Mesodermal cell (in vitro differentiated cells): ENCODE measurements around the gene PROC.
"Not testable (repeated sequence)": the region's sequence is repeated elsewhere in the genome, so short reads cannot be mapped to it uniquely, and the experiment has no call there.

Experiments
- H3K27ac ChIP-seq: 2 replicates; pipeline ENCODE4 v1.7.0; 2013; ENCODE audit warnings: mild to moderate bottlenecking, low read depth, low read length, moderate library complexity; ENCODE audit not compliant: severe bottlenecking
- H3K36me3 ChIP-seq: 2 replicates; pipeline ENCODE4 v1.7.1; 2013; ENCODE audit warnings: mild to moderate bottlenecking, low read length, moderate library complexity; ENCODE audit not compliant: control insufficient read depth, insufficient read depth
- H3K4me1 ChIP-seq: one replicate; pipeline ENCODE4 v1.7.1; 2013; ENCODE audit warnings: mild to moderate bottlenecking, low read length; ENCODE audit not compliant: insufficient read depth, control insufficient read depth, poor library complexity, severe bottlenecking
- H3K4me3 ChIP-seq: 2 replicates; pipeline ENCODE4 v1.7.0; 2013; ENCODE audit warnings: low read length, control low read depth, mild to moderate bottlenecking; ENCODE audit not compliant: insufficient read depth, poor library complexity, severe bottlenecking; ENCODE audit errors: extremely low read depth
- H3K9me3 ChIP-seq: 2 replicates; pipeline ENCODE4 v1.7.1; 2013; ENCODE audit warnings: mild to moderate bottlenecking, low read length, moderate library complexity; ENCODE audit not compliant: control insufficient read depth
- WGBS, 2 experiments: methylation state at CpG; one replicate each; pipeline ENCODE4 v1.1.5; 2013; ENCODE audit warnings: missing lambda C conversion rate in 2 of 2; ENCODE audit not compliant: insufficient coverage in 2 of 2; 5-methylcytosine and 5-hydroxymethylcytosine counted together

Gene PROC

DNA sequence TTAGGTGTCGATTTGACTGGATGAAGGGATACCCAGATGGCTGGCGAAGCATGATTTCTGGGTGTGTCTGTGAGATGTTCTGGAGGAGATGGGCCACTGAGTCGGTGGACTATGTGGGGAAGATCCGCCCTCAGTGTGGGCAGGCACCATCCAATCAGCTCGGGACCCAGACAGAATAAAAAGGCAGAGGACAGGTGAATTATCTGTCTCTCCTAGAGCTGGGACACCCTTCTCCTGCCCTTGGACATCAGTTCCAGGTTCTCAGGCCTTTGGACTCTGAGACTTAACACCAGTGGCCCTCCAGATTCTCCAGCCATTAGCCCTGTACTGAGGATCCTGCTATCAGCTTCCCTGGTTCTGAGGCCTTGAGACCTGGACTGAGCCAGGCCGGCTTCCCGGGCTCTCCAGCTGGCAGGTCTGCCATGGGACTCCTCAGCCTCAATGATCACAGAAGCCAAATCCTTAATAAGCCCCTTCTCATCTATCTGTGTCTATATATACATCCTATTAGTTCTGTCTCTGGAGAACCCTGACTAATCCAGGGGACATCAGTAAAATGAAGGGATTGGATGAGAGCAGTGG is 11.7 kb downstream of the PROC start:
- Histone ChIP-seq H3K27ac (no peak overlapping the region), H3K9me3 (no peaks in the 10 kb centered on the region), H3K4me3 (no peak overlapping the region), H3K4me1 (no peaks in the 10 kb centered on the region), H3K36me3 (no peaks in the 10 kb centered on the region)
- WGBS, 2 experiments, result 85 to 86% methylated on average over 4 to 6 of the region's 7 CpGs

DNA sequence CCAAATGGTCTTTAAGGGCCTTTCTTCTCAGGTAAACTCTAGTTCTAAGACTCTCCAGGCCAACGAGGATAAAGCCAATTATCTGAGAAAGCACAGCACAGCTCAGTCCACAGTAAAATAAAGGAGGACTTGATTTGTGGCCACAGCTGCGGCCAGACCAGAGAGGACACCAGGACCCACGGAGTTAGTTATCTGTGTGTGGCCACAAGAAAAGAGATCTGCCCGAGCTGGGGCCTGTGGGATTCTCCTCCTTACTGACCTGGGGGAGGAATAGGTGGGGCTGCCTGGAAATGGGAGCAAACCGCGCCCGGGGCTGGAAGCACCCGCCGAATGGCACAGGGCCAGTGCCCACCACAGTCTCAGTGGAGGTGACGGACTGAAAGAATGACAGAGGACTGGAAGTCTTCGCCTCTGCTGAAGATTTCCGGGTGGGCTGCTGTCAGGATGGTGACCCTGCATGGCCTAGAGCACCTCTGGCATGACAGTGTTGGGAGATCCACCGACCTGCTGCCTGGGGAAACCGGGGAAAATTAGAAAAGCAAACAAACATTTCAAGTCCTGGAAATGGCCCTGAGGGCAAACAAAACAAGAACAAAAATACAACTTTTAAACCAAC is 13.3 kb downstream of the PROC start:
- Histone ChIP-seq H3K36me3 (no peaks in the 10 kb centered on the region), H3K4me1 (no peaks in the 10 kb centered on the region), H3K4me3 (no peak overlapping the region), H3K27ac (no peak overlapping the region), H3K9me3 (no peaks in the 10 kb centered on the region)
- 82 to 83% methylated on average over 12 to 14 of the region's 14 CpGs for WGBS, 2 experiments

DNA sequence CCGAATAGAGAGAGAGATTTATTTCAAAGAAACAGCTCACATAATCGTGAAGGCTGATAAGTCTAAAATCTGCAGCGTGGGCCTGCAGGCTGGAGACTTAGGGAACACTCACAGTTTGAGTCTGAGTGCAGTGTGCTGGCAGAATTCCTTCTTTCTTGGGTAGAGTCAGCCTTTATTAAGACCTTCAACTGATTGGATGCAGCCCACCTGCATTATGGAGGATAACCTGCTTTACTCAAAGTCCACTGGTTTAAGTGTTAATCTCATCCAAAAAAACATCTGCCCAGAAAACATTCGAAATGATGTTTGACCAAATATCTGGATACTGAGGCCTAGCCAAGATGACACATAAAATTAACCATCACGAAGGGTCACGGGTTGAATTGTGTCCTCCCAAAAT is 16.3 kb downstream of the PROC start:
- Histone ChIP-seq H3K27ac (no peak overlapping the region), H3K4me3 (no peak overlapping the region), H3K4me1 (no peaks in the 10 kb centered on the region), H3K36me3 (no peaks in the 10 kb centered on the region), H3K9me3 (no peaks in the 10 kb centered on the region)
- WGBS, 2 experiments, result 86 to 97% methylated on average over 5 of the region's 6 CpGs

DNA sequence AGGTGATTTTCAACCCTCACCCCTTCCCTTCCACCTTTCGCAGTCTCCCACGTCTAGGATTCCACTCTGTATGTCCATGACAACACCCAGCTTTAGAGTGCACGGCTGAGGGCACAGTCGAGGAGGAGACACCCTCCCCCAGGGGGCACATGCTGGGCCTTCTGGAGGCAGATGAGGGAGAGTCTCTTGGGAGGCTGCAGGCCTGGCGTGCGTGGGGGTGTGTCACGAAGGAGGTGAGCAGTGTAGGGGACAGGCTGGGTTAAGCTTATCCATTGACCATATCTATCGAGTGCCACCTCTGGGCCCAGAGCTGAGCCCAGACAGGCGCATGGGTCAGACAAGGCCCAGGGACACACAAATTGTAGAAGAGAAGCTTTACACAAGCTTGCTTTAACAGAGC is 18.8 kb downstream of the PROC start:
- H3K36me3 ChIP-seq, result no peaks in the 10 kb centered on the region
- WGBS, 2 experiments, result 96 to 99% methylated on average over 5 of the region's 9 CpGs
- no peak overlapping the region for H3K27ac ChIP-seq
- no peaks in the 10 kb centered on the region for H3K4me1 ChIP-seq
- no peak overlapping the region for H3K4me3 ChIP-seq
- no peaks in the 10 kb centered on the region for H3K9me3 ChIP-seq

DNA sequence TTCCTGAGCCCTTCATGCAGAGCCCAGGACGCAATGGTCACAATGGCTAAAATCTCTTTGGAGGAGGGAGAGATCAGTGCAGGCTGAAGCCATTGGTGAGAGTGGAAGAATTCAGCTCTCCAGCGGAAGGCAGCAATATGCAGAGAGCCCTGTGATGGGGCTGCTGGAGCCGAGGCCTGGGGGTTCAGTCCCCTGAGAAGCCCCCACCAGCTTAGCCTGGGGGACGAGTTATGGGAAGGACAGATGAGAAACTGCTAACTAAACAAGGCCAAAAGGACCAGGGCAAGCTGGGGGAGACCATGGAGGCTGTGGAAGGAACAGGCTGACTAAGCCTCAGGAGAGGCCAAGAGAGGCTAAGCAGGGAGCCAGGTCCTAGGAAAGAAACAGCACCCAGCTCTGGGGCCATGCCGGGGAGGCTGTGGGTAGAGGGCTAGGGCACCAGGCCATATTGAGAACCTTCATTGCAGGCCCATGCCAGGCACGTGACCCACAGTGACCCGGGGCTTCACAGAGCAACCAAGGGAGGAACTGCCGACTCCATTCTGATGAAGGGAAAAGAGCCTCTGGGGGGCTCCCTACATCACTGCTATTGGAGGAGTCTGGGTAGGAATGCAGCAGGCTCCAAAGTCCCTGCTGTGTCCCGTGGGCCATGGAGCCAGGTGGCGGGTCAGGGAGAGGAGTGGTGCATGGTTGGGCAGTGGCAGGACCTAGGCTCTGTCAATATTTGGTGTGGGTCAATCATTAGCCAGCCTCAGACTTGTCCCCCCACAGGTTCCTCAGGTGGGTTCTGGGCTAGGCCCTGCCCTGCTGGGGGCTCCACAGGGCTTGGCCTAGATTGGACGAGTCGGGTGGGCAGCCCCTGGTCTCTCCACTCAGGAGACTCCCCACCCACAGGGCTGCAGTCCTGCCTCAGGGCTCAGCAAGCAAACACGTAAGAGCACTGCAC is 19.8 kb downstream of the PROC start:
- Histone ChIP-seq H3K4me3 (no peak overlapping the region), H3K36me3 (no peaks in the 10 kb centered on the region), H3K27ac (no peak overlapping the region), H3K4me1 (no peaks in the 10 kb centered on the region), H3K9me3 (no peaks in the 10 kb centered on the region)
- 90 to 91% methylated on average over 9 to 11 of the region's 13 CpGs for WGBS, 2 experiments

DNA sequence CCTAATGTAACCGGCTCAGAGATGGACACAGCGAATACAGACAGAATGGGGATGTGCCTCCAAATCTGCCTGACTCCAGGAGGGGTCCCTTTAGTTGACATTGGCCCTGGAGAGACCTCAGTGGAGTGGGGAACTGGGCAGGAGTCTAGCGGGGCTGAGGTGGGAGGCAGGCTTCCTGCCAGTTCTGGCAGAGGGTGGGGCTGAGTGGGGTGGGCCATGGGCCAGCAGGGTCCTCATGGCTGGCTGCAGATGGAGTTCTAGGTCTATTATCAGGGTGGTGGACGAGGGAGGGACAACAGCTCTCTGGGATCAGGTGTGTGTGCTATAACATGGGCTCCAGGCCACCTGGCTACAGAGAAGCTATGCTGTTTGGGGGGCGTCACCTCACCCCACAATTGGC is 21.1 kb downstream of the PROC start:
- Histone ChIP-seq H3K4me3 (no peak overlapping the region), H3K36me3 (no peaks in the 10 kb centered on the region), H3K4me1 (no peaks in the 10 kb centered on the region), H3K27ac (no peak overlapping the region), H3K9me3 (no peaks in the 10 kb centered on the region)
- WGBS, 2 experiments, result 91 to 96% methylated on average over 3 to 4 of the region's 5 CpGs

DNA sequence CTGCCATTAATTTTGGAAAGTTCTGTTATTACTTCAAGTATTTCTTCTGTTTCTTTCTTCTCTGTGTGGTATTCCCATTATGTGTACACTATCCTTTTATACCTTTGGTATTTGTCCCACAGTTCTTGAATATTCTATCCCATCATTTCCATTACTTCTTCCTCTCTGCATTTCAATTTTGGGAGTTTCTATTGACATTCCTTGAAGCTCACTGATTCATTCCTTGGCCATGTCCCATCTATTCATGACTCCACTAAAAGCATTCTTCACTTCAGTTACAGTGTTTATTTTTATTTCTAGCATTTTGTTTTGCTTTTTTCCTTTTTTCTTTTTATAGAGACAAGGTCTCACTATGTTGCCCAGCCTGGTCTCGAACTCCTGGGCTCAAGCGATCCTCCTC is 30.3 kb downstream of the PROC start:
- 97 to 100% methylated on average over 2 of the region's 2 CpGs for WGBS, 2 experiments
- Histone ChIP-seq H3K9me3 (no peaks in the 10 kb centered on the region), H3K27ac (no peak overlapping the region), H3K4me3 (no peak overlapping the region), H3K4me1 (no peaks in the 10 kb centered on the region), H3K36me3 (no peaks in the 10 kb centered on the region)

DNA sequence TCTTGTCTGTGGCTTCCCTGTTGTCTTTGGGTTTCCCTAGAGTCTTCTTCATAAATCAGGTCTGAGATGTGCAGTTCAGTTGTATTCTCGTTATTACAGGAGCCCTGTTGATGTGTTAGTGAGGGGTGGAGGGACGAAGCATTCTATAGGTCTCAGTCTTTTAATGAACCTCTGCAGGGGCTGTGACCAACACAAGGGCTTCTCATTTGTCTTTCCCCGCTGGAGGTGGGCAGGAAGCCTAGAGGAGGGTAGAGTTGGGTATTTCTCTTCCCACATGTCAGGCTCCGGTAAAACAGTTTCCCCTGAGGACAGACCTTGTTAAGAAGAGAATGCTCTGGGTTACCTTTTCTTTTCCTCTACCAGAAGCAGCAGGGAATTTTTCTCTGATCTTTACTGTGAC is 31.2 kb downstream of the PROC start:
- 0 to 19% methylated on average over 1 to 2 of the region's 4 CpGs for WGBS, 2 experiments
- Histone ChIP-seq H3K4me1 (no peaks in the 10 kb centered on the region), H3K27ac (peak overlapping the region; percentile 37), H3K4me3 (no peak overlapping the region), H3K9me3 (no peaks in the 10 kb centered on the region), H3K36me3 (no peaks in the 10 kb centered on the region)

DNA sequence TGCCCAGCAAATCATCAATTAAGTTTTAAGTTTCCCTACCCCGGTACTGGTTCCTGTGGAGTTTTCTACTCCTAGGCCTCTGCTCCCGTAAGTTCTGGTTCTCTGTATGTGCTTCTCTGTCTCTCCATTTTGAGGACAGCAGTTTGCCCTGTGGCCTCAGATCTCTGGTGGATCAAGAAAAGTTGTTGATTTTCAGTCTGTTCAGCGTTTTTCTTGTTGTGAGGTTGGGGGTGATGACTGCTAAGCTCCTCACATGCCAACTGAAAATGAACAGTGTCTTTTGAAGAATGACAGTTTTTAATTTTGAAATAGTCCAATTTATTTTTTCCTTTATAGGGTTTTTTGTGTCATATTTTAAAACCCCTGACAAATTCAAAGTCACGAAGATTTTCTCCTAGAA is 31.7 kb downstream of the PROC start:
- no peaks in the 10 kb centered on the region for H3K36me3 ChIP-seq
- WGBS, 2 experiments, result 85 to 86% methylated on average over 1 to 3 of the region's 4 CpGs
- no peaks in the 10 kb centered on the region for H3K9me3 ChIP-seq
- peaks cover 1% of the 10 kb centered on the region for H3K4me1 ChIP-seq
- no peak overlapping the region for H3K4me3 ChIP-seq
- peak overlapping the region; percentile 37 for H3K27ac ChIP-seq

DNA sequence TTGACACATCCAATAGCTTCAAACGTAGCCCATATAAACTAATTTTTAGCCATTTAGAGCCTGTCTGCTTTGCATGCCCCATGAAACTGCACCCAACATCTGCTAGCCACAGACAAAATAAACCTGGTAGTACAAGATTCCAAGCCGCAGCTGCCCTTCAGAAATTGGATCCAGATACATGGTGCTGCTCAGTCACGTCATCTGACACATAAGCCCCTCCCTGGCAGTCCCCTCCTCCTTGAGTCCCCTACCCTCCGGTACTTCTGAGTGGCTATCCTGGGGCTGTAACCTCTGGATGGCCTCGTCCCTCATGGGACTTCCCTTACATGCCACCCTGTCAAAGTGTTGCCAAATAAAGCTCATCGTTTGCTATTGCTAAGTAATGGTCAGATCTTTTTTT is 33.8 kb downstream of the PROC start:
- 77 to 90% methylated on average over 6 of the region's 6 CpGs for WGBS, 2 experiments
- H3K27ac ChIP-seq, result no peak overlapping the region
- no peaks in the 10 kb centered on the region for H3K9me3 ChIP-seq
- no peaks in the 10 kb centered on the region for H3K36me3 ChIP-seq
- peaks cover 4% of the 10 kb centered on the region for H3K4me1 ChIP-seq
- no peak overlapping the region for H3K4me3 ChIP-seq

DNA sequence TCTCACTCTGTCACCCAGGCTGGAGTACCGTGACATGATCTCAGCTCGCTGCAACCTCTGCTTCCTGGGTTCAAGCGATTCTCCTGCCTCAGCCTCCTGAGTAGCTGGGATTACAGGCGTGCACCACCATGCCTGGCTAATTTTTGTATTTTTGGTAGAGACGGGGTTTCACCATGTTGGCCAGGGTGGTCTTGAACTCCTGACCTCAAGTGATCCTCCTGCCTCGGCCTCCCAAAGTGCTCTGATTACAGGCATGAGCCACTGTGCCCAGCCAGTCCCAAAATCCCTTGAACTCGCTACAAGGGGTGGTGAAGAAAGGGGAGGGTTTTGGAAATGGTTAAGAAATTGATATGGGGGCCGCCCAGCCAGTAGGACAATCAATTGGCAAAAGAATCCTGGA is 34.2 kb downstream of the PROC start:
- H3K36me3 ChIP-seq, H3K4me3 ChIP-seq, H3K9me3 ChIP-seq, H3K4me1 ChIP-seq, H3K27ac ChIP-seq: not testable (repeated sequence)
- 85 to 100% methylated on average over 5 to 6 of the region's 8 CpGs for WGBS, 2 experiments
